Brain microvascular endothelial cell (primary cell): Measurements from ENCODE around the gene HMGB2.

Source experiments
- DNase-seq: peaks from one replicate; pipeline ENCODE4 v3.0.0-alpha.2; 2020
- H3K27ac ChIP-seq: fragments of 250-450 bp; sonication (Bioruptor Pico); 2 replicates; pipeline ENCODE4 v1.5.1; 2020; ENCODE audit warnings: mild to moderate bottlenecking, moderate library complexity
- H3K27me3 ChIP-seq: fragments of 250-450 bp; sonication (Bioruptor Pico); replicated peaks from 2 replicates; pipeline ENCODE4 v1.5.1; 2020; ENCODE audit warnings: mild to moderate bottlenecking
- H3K36me3 ChIP-seq: fragments of 250-450 bp; sonication (Bioruptor Pico); replicated peaks from 2 replicates; pipeline ENCODE4 v1.5.1; 2020; ENCODE audit warnings: mild to moderate bottlenecking
- H3K4me3 ChIP-seq: 2 replicates; pipeline ENCODE4 v1.5.1; 2011; ENCODE audit warnings: low read depth, mild to moderate bottlenecking, control low read depth, low read length, moderate library complexity
- in situ Hi-C: cut with HindIII; loops from 2 replicates; pipeline ENCODE4 v1.10.0; 2017; ENCODE audit warnings: low sequenced_read_pairs, low pct_ligation_motif_present
- TF ChIP-seq, protein P1 (sequence below): IDR thresholded peaks from 2 replicates; pipeline ENCODE4 v1.5.1; 2011; ENCODE audit warnings: low read depth, mild to moderate bottlenecking, moderate library complexity, low read length, control low read depth, inconsistent platforms; ENCODE audit errors: missing control alignments

The HMGB2 gene

DNA sequence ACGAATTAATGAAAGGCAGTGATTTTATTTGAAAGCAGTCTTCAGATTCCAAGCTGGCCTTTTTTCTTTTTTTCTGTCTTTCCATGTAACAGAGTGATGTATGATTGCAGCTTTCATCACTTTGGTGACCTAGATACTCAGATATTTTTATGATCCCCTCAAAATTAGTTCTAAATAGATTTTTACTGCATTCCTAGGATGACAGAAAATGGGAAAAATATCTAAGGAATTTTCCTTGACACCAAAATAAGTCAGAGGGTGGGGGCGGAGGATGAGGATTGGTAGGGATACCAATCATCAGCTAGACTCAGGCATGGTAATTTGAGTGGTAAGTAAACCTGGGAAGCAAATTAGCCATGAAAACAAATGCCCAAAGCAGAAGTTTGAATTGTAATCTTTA is 11.9 kb upstream of the HMGB2 start:
- Histone ChIP-seq H3K4me3 (no peak overlapping the region), H3K27ac (no peak overlapping the region), H3K27me3 (no peaks in the 10 kb centered on the region), H3K36me3 (no peaks in the 10 kb centered on the region)
- TF ChIP-seq, protein P1, sequence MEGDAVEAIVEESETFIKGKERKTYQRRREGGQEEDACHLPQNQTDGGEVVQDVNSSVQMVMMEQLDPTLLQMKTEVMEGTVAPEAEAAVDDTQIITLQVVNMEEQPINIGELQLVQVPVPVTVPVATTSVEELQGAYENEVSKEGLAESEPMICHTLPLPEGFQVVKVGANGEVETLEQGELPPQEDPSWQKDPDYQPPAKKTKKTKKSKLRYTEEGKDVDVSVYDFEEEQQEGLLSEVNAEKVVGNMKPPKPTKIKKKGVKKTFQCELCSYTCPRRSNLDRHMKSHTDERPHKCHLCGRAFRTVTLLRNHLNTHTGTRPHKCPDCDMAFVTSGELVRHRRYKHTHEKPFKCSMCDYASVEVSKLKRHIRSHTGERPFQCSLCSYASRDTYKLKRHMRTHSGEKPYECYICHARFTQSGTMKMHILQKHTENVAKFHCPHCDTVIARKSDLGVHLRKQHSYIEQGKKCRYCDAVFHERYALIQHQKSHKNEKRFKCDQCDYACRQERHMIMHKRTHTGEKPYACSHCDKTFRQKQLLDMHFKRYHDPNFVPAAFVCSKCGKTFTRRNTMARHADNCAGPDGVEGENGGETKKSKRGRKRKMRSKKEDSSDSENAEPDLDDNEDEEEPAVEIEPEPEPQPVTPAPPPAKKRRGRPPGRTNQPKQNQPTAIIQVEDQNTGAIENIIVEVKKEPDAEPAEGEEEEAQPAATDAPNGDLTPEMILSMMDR: no peak
- in situ Hi-C loops: no loop called here
- DNase-seq: peak; percentile 32

DNA sequence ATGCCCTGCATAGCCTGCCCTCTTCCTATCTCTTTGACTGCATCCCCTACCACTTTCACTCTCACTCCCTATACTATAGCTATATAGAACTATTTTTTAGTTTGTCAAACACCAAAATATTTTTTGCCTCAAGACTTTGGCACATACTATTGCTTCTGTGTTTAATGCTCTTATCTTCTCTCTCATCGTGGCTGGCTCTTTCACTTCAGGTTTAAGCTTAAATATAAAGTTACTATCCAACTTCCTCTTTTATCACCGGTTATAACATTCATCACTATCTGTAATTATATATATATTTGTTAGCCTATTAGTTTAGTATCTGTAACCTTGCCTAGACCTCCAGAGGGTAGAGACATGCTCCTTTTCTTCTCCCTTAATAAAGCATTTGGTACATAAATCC is 11.5 kb upstream of the HMGB2 start:
- in situ Hi-C loops: no loop called here
- Histone ChIP-seq H3K27me3 (no peaks in the 10 kb centered on the region), H3K4me3 (no peak overlapping the region), H3K27ac (no peak overlapping the region), H3K36me3 (no peaks in the 10 kb centered on the region)
- DNase-seq: no peak
- TF ChIP-seq, protein P1: no peak

DNA sequence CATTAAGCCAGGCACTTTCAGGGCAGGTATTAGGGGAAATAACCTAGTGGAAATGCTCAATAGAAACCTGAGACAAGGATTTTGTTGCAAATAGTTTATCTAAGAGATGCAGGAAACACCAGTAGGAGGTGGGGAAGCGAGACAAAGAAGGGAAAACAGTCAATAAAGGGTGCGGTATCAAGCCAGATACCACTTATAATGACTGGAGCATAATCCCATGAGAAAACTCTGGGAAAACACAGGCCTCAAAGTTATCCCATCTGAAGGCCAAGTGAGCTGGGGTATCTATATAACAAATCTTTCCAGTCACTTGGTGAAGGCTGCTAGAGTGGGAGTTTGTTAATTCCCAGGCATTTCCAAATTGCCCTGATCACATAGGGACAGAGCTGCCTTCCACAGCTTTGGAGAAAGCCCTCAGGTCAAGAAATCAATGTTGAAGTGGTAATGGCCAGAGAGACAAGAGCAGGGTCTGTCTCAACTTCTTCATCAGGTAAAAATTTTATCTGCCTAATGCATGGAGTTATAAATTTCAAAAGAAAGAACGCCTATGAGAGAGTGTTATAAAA is 9.8 kb upstream of the HMGB2 start:
- H3K27me3 ChIP-seq: no peaks in the 10 kb centered on the region
- DNase-seq: no peak
- in situ Hi-C loops: no loop called here
- TF ChIP-seq, protein P1: no peak
- no peaks in the 10 kb centered on the region for H3K36me3 ChIP-seq
- no peak overlapping the region for H3K27ac ChIP-seq
- H3K4me3 ChIP-seq: no peak overlapping the region

DNA sequence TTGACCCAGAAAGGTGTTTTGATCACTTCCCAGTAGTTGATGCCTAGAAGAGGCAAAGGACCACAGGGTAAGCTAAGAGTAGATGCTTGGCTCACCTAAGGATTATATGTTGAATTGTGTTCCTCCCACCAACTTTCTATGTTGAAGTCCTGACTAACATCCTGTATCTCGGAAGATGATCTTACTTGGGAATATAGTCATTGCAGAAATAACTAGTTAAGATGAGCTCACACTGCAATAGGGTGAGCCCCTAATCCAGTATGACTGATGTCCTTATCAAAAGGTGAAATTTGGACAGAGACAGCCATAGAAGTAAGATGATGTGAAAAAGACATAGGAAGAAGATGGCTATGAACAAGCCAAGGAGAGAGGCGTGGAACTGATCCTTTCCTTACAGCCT is 3.3 kb upstream of the HMGB2 start:
- no peaks in the 10 kb centered on the region for H3K36me3 ChIP-seq
- TF ChIP-seq, protein P1: no peak
- in situ Hi-C loops: no loop called here
- H3K27me3 ChIP-seq: no peaks in the 10 kb centered on the region
- H3K4me3 ChIP-seq: no peak overlapping the region
- DNase-seq: no peak
- H3K27ac ChIP-seq: no peak overlapping the region

DNA sequence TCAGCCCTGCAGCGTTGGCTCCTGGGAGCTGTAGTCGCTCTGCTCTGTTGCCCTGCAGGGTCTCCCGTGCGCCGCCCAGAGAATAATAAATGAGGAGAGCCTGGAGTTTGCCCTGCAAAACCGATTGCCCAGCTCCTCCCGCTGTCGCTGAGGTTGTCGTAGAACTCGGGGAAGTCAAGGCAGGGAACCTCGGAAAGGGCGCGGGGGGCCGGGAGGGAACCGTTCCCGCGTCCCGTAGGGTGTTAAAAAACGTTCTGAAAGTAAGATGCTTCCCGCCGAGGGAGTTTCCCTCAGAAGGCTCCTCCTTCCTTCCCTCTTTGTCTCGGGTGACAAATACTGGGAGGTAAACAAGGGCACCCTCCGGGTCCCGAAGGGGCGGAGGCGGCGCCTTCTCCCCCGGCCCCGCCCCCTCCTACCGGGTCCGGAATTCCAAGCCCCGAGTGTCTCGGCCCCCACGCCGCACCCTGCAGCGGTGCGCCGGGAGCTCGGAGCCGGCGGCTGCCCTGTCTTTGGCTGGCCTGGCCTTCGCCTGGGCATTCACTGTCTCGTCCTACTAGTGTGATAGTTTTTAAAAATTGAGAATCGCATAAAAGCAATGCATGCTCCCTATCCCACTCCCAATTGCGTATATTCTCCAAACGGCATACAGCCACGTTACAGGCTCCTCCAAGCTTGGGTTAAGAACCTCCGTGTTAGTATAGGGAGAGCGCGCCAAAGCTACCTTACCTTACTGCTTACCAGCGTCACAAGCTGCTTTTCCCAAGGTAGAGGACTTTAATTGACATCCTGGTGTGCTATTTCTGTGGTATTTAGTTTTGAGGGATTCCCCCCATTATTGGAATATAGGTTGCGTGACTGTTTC is 964 bp upstream of the HMGB2 start:
- peak overlapping the region; percentile 94 for H3K4me3 ChIP-seq
- H3K36me3 ChIP-seq: no peaks in the 10 kb centered on the region
- TF ChIP-seq, protein P1: no peak
- H3K27ac ChIP-seq: peak overlapping the region; percentile 75
- peak; percentile 56 for DNase-seq
- in situ Hi-C loops: no loop called here
- H3K27me3 ChIP-seq: no peaks in the 10 kb centered on the region
